ENCODE measurements around the gene DGKH. TPM values are rescaled to one million over a fixed set of nuclear protein-coding genes. Genes with fewer than 3 reads are reported as not detected.

Gene DGKH
- total RNA-seq, 1 donor = 8.7 TPM

DNA sequence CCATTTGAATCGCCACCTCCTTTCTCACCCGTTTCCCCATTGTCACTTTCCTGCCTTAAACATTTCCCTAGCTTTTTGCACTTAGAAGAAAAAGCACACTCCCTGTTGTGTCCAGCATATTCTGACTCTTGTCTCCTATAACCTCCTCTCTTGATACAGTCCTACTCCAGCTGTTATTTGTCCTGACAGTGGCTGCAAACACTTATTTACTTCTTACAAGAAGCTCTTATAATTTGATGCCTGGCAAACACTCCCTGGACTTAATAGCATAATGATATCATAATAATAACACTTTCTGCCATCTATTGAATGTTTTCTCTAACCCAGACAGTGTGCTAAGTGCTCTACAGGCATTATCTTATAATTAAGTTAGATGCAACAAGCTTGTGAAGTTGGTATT lies 76.6 kb downstream of the DGKH start:
- H3K4me3 ChIP-seq (ENCODE audit: insufficient read depth, low read length) = no peak overlapping the region
- H2AFZ ChIP-seq (ENCODE audit: low read length) = no peak overlapping the region
- DNase-seq (ENCODE audit: insufficient read length, low spot score, missing footprints) = no peak
- H3K4me2 ChIP-seq (ENCODE audit: insufficient read depth, low read length) = no peak overlapping the region
- H3K36me3 ChIP-seq (ENCODE audit: insufficient read depth, low read length) = peaks cover 2% of the 10 kb centered on the region
- H3K9me3 ChIP-seq (ENCODE audit: low read depth, low read length) = no peaks in the 10 kb centered on the region
- TF ChIP-seq, protein P1, sequence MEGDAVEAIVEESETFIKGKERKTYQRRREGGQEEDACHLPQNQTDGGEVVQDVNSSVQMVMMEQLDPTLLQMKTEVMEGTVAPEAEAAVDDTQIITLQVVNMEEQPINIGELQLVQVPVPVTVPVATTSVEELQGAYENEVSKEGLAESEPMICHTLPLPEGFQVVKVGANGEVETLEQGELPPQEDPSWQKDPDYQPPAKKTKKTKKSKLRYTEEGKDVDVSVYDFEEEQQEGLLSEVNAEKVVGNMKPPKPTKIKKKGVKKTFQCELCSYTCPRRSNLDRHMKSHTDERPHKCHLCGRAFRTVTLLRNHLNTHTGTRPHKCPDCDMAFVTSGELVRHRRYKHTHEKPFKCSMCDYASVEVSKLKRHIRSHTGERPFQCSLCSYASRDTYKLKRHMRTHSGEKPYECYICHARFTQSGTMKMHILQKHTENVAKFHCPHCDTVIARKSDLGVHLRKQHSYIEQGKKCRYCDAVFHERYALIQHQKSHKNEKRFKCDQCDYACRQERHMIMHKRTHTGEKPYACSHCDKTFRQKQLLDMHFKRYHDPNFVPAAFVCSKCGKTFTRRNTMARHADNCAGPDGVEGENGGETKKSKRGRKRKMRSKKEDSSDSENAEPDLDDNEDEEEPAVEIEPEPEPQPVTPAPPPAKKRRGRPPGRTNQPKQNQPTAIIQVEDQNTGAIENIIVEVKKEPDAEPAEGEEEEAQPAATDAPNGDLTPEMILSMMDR (IDR thresholded peaks at IDR 0.05; ENCODE audit: extremely low read depth, low read depth, low read length) = no peak
- H3K79me2 ChIP-seq (ENCODE audit: insufficient read depth, low read length) = peaks cover 21% of the 10 kb centered on the region
- no peaks in the 10 kb centered on the region for H3K27me3 ChIP-seq (ENCODE audit: insufficient read depth, low read length)
- no peak overlapping the region for H3K27ac ChIP-seq (ENCODE audit: low read depth, low read length)
- H4K20me1 ChIP-seq (ENCODE audit: insufficient read depth, low read length) = peaks cover 3% of the 10 kb centered on the region
- H3K4me1 ChIP-seq (ENCODE audit: insufficient read depth, low read length) = no peaks in the 10 kb centered on the region

- H3K27ac ChIP-seq (ENCODE audit: low read depth, low read length) = no peak overlapping the region
- no peak overlapping the region for H3K4me2 ChIP-seq (ENCODE audit: insufficient read depth, low read length)
- TF ChIP-seq, protein P1 (IDR thresholded peaks at IDR 0.05; ENCODE audit: extremely low read depth, low read depth, low read length) = no peak
- H3K4me3 ChIP-seq (ENCODE audit: insufficient read depth, low read length) = no peak overlapping the region
- H3K27me3 ChIP-seq (ENCODE audit: insufficient read depth, low read length) = no peaks in the 10 kb centered on the region
- no peaks in the 10 kb centered on the region for H3K9me3 ChIP-seq (ENCODE audit: low read depth, low read length)
- no peak for DNase-seq (ENCODE audit: insufficient read length, low spot score, missing footprints)
- H3K79me2 ChIP-seq (ENCODE audit: insufficient read depth, low read length) = peaks cover 18% of the 10 kb centered on the region
- H3K36me3 ChIP-seq (ENCODE audit: insufficient read depth, low read length) = peaks cover 7% of the 10 kb centered on the region
- no peak overlapping the region for H2AFZ ChIP-seq (ENCODE audit: low read length)
- peaks cover 3% of the 10 kb centered on the region for H4K20me1 ChIP-seq (ENCODE audit: insufficient read depth, low read length)
- H3K4me1 ChIP-seq (ENCODE audit: insufficient read depth, low read length) = no peaks in the 10 kb centered on the region
Measured at GRCh38 chr13:42127047-42127446, 78.6 kb downstream of the DGKH start.

DNA sequence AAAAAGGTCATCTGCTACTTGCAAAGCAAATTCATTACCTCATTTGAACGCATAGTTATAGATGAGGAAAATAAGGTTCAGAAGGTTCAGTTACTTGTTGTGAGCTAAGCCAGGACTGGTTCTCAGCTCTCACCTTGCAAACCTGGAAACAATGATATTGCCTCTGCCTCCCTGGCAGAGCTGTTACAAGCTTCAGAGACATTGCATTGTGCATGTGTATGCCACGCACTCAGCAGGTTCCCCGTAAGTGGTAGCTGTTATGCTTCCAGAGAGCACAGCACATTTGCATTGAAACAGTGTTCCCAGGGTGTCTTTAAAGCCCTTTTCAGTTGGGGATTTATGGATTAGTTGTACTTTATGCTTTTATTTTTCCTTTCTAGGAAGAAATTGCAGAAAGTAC lies 80.6 kb downstream of the DGKH start:
- Histone ChIP-seq H3K36me3 (ENCODE audit: insufficient read depth, low read length) (peaks cover 7% of the 10 kb centered on the region), H3K9me3 (ENCODE audit: low read depth, low read length) (no peaks in the 10 kb centered on the region), H3K4me2 (ENCODE audit: insufficient read depth, low read length) (no peak overlapping the region), H3K27ac (ENCODE audit: low read depth, low read length) (no peak overlapping the region), H3K79me2 (ENCODE audit: insufficient read depth, low read length) (peaks cover 10% of the 10 kb centered on the region), H3K4me1 (ENCODE audit: insufficient read depth, low read length) (peaks cover 7% of the 10 kb centered on the region), H2AFZ (ENCODE audit: low read length) (no peak overlapping the region), H3K27me3 (ENCODE audit: insufficient read depth, low read length) (no peaks in the 10 kb centered on the region), H3K4me3 (ENCODE audit: insufficient read depth, low read length) (no peak overlapping the region), H4K20me1 (ENCODE audit: insufficient read depth, low read length) (peaks cover 3% of the 10 kb centered on the region)
- TF ChIP-seq, protein P1 (IDR thresholded peaks at IDR 0.05; ENCODE audit: extremely low read depth, low read depth, low read length) = no peak
- no peak for DNase-seq (ENCODE audit: insufficient read length, low spot score, missing footprints)

GRCh38 chr13:42136518-42136917 lies 88.1 kb downstream of the DGKH start:
- H3K4me3 ChIP-seq (ENCODE audit: insufficient read depth, low read length) = no peak overlapping the region
- peaks cover 2% of the 10 kb centered on the region for H3K79me2 ChIP-seq (ENCODE audit: insufficient read depth, low read length)
- no peaks in the 10 kb centered on the region for H3K9me3 ChIP-seq (ENCODE audit: low read depth, low read length)
- H3K27ac ChIP-seq (ENCODE audit: low read depth, low read length) = no peak overlapping the region
- DNase-seq (ENCODE audit: insufficient read length, low spot score, missing footprints) = no peak
- TF ChIP-seq, protein P1 (IDR thresholded peaks at IDR 0.05; ENCODE audit: extremely low read depth, low read depth, low read length) = no peak
- H3K4me2 ChIP-seq (ENCODE audit: insufficient read depth, low read length) = no peak overlapping the region
- peaks cover 4% of the 10 kb centered on the region for H3K36me3 ChIP-seq (ENCODE audit: insufficient read depth, low read length)
- H3K4me1 ChIP-seq (ENCODE audit: insufficient read depth, low read length) = peaks cover 28% of the 10 kb centered on the region
- no peaks in the 10 kb centered on the region for H4K20me1 ChIP-seq (ENCODE audit: insufficient read depth, low read length)
- no peaks in the 10 kb centered on the region for H3K27me3 ChIP-seq (ENCODE audit: insufficient read depth, low read length)
- no peak overlapping the region for H2AFZ ChIP-seq (ENCODE audit: low read length)
